Activated CD4-positive, alpha-beta T cell treated with anti-CD3 and anti-CD28 coated beads, Interleukin-2, amount 50 U/mL, for 48 hours (primary cell): ENCODE data around the gene FSTL4.

Source experiments
- DNase-seq, 2 experiments: peaks; one replicate each; pipeline ENCODE4 v3.0.0-alpha.2; 2020

FSTL4 gene

DNA sequence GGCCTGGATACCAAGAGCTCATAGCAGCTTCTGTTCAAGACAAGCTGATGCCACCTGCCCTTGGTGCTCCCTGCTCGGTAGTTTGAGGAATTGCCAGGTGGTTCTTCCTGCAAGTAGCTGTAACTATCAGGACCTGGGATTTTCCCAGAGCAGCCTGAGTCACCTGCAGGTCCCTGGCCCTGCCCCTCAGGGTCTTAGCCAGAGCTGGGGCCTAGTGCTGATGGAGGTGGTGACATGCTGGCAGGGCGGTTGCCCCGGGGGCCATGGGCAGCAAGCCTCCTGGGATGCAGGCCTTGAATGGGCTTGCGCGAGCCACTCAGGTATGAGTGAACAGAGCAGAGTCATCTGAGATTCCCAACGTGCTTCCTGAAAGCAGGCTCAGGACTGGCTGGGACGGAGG lies 298.3 kb downstream of the FSTL4 start:
- no peak for DNase-seq

DNA sequence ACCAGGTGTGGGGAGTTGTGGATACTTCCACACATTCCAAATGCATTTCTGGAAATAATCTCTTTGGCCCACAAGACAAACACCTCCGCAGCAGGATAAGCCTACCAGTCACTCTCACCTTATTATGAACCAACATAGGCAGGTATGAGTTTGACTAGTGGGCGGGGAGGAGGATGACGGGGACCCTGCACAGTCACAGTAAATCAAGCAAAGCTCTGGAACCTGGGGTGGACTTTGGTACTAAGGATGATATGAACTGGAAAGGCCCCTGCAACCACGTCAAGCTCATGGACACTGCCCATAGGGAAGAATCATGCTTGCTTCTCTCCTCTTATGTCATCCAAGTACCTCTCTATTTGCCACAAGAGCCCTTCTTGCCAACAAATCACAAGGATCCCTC lies 301.2 kb downstream of the FSTL4 start:
- no peak for DNase-seq

DNA sequence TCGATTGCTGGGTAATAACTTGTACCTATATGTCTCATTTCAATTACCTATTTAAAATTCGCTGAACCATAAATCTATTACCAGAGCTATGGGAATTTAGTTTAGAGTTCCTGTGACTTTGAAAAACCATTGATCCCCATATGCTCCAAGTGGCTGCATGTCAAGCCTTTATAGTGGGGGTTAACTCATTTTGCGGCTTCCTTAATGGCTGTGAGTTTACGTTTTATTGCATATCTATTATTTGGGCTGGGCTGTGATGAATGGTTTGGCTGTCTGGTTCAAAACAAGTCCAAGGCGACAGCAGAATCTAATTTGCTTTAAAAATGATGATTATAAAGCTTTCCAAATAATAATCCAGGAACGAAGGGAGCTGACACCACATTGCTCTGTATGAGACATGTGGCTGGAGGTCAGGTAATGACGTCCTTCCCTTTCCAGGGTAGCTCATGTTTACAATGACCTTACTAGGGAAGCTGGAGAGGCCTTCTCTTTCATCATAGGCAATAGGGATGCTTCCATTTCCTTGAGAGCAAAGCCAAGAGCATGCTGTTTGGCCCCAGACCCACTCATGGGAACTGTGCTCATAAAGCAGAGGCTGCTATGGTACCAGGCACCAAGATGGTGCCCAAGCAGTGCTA lies 302.2 kb downstream of the FSTL4 start:
- no peak for DNase-seq

GRCh38 chr5:133309166-133309795 lies 303.1 kb downstream of the FSTL4 start:
- DNase-seq = no peak

GRCh38 chr5:133307275-133307674 lies 305.1 kb downstream of the FSTL4 start:
- DNase-seq = no peak

DNA sequence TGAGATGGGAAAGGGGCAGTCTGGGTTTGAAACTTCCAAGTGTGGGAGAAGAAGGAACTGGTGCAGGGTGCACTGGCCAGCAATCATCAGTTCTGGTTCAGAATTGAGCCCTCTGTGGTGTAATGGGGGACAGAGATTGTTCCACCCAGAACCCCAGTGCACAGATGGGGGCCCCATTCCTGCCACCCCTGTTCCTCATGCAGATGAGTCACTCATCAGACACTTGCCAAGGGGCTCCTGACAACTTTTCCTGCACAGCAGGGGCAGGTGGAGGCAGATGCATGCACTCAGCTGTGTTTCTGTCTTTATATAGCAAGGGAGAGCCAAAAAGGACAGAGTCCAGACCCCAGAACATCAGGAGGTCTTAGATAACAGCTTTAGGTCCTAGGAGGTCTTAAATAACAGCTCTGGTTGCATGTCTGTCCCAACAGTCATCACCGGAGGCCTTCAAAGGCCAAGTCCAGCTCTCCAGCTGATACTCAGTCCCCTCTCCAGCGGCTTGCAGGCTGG lies 307.6 kb downstream of the FSTL4 start:
- DNase-seq = no peak

DNA sequence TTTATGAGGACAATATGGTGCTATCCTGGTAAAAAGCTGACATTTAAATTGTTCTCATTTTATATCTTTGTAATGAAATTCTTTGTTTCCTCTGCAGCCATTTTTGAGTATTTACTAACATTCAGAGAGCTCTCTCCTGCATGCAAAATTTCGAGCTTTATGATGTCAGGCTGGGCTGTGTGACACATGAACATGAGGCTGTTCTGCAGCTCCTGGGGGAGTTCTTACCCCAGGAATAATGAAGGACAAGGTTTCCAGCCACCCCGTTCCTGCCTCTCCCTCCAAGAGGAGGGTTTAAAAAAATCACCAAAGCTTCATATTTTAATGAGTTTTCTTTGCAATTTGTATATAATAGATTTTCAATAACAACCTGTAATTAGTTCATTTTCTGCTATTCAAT lies 308.2 kb downstream of the FSTL4 start:
- DNase-seq = no peak

DNA sequence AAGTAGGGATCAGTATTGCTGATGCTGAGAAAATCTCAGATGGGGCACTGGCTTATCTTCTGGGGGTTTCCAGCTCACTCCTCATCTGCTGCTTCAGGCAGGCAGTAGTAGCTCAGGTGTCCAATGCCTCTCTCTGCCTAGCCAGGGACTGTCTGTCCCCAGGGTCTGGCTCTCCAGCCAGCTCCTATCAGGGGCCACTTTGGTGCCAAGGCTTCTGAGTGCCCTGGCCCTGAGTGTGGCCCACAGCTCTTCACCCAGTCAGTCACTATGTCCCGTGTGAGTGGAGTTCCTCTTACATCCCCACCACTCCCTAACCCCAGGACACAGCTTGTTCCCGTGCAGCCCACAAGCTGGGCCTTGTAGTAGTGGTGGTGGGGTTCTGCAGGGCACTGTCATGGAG lies 309.0 kb downstream of the FSTL4 start:
- DNase-seq = no peak

DNA sequence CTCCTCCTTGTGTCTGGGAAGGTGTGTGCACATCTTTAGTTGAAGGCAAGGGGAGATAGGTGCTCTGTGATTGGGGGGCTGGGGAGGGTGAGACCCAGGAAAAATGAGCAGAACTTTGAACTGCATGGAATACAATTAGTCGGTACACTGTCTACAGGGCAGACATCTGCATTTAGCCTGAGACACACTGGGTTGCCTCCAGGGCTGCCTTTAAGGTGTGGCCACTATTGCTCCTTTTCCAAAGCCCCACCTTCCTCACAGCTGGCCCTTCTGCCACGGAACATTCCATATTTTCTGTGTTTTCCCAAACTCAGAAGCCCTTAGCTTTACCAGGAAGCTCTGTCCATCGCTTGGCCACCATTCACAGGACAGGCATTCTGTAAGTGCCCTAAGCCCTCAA lies 312.6 kb downstream of the FSTL4 start:
- no peak for DNase-seq

DNA sequence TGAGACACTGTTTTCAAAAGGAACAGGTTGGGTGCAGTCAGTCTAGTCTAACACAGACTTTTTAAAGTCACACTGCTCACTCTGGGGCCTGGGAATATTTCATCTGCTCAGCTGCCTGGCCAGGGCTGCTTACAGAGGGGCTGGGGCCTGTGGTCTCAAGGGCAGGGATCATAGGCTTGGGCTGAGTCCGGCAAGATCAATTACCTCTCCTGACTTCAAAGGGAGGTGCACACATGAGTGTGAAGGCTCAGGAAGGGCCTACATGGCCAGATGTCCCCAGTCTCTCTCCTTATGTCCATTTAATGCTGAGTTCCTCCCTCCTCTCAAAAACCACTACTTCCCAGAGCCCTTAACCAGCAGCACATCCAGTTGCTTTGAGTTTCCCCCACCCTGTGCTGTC lies 313.3 kb downstream of the FSTL4 start:
- no peak for DNase-seq

- DNase-seq = peak; percentile 25 to 43
Measured at GRCh38 chr5:133298447-133298846, 313.9 kb downstream of the FSTL4 start.

- DNase-seq = no peak
Measured at GRCh38 chr5:133297293-133297692, 315.0 kb downstream of the FSTL4 start.

- no peak for DNase-seq
Measured at GRCh38 chr5:133296624-133297023, 315.7 kb downstream of the FSTL4 start.

GRCh38 chr5:133295520-133295919 lies 316.8 kb downstream of the FSTL4 start:
- DNase-seq = no peak

DNA sequence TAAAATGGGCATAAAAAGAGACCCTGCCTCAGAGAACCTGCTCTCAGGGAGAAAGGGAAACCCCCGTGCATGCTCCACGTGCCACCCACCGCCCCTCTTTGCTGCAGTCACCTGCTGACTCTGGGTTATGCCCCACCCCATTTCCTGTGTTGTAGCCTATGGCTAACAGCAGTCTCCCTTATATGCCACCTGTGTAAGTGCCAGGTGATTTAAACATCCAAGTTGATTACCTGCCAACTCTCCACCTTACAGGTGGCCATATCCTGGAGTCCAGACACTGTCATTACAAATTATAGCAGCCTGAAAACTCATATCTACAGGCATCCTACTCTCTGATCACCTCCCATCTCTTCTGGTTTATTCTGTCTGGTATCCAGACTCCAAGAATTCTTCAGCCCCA lies 318.0 kb downstream of the FSTL4 start:
- no peak for DNase-seq

DNA sequence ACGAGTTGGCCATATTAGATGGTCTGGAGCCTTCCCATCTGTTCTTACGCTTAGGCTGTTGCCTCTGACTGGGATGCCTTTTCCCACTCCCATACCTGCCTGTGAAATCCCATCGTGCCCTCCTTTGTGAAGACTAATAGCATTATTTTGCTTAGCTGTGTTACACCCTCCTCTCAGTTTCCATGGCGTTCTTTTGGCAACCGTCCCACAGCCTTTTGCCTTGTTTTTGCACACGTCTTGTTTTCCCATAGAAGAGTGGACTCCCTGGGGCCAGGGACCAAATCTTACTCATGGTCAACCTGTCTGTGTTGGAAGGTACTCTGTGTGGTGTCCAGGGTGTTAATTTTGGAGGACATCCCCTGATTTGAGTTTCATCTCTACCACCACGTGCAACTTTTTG lies 318.4 kb downstream of the FSTL4 start:
- DNase-seq = no peak

GRCh38 chr5:133292300-133292699 lies 320.0 kb downstream of the FSTL4 start:
- DNase-seq = peak; percentile 6 to 20

- no peak for DNase-seq
Measured at GRCh38 chr5:133291524-133291923, 320.8 kb downstream of the FSTL4 start.

DNA sequence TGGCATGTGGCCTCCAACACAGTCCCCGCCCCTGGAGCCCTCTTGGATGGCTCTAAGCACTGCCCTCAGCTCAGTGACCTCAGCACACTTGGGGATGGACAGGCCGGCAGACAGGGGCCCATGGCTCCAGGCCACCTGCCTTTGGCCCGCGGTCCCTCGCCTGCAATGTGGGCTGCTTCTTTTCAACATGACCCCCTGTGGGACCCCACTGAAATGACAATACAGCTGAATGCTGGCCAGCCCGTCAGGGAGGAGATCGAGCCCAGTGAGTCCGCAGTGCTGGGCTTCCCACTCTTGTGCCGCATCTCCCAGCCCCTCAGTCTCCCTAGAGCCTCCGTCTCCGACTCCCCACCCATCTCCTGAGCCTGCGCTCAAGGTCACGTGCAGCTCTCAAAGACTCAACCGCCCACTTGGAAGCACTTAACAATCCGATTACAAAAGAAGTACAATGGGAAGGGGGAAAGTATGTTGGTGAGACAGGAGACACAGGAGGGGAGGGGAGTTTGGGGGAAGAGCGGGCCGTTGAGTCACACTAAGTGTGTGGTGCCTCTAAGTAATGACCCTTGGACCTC lies 321.6 kb downstream of the FSTL4 start:
- no peak for DNase-seq

DNA sequence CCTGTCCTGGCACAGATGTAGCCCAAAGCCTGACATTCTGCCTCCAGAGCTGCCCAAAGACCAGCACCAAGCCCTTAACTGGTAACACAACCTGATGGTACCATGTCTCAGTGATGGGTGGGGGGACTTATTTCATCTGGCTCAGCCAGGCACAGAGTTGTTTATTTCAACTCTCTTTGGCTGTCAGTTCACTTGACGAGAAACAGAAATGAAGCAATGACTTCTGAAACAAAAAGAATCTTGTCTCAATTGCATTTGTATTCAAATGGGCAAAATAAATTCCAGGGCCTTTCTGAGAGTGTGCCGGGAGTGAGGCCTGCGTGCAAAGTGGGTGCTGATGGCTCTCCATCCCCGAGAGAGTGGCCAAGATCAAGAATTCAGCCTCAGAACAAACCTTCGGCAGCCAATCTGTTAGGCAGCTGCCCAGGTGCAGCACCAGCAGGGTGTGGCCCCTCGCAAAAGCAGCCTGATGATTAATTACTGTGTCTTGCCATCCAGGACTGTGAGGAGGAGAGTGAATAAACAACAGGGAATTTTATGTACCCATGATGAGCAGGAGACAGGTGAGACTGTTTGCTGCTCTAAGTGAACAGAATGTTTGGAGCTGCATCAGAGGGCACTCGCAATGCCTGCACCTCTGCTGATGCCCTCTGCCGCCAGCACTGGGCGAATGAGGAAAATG lies 322.5 kb downstream of the FSTL4 start:
- DNase-seq = no peak

GRCh38 chr5:133287500-133287899 lies 324.8 kb downstream of the FSTL4 start:
- peak; percentile 28 to 46 for DNase-seq

DNA sequence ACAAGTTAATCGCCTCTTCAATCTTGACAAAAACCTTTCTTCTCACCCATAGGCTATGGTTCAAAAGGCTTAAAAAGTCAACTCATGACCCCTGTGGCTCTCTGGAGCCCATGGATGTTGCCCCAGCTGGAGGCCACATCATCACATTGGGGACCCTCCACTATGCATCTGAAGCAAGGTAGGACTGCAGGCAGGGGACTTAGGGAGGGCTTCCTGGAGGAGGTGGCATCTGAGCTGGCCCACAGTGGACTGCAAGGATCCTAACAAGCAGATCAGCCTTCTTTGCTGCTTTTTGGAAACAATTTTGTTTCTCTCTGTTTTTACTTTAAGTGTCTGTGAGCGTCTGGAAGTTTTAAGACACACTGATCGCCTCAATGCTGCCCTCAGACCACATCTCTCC lies 325.9 kb downstream of the FSTL4 start:
- DNase-seq = no peak

DNA sequence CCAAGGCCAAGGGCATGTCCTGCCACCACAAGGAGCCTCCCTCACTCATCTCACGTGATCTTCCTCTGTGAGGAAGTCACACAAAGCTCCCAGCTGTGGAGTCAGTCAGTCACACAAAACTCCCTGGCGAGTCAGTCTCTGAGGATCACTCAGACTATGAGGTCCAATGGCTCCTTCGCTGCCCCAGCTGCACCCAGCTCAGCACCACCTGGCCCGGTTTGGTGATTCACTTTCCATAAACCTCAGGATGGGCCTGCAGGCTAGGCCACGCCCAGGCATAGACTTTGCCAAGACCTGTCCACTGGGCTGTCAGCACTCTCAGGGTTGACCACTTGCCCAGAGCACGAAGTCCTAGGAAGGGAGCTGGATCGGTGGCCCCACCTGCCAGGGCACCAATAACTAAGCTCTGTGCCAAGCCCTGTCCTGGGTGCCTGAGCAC lies 326.7 kb downstream of the FSTL4 start:
- DNase-seq = no peak

DNA sequence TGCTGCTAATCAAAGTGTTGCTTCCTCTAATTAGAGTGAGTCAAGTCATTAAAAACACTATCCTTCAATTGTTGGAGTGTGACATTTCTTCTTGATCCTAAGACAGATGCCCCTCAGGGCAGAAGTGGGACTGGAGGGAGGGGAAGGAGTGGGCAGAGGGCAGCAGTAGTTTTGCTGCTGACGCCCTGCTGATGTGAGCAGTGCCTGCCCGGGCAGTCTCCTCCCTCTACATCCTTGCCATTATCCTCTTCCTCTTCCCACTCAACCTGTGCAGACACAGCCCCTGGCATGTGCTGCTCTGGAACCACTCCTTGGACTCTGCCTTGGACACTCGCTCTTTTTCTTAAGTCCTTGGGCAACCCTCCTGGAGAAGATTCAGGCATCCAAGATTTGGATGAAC lies 328.0 kb downstream of the FSTL4 start:
- DNase-seq = no peak
